ENCODE data around the gene SRR.

GRCh38 chr17:2283302-2283701 is 20.4 kb upstream of the SRR start:
- TF ChIP-seq GATA2 (IDR thresholded peaks at IDR 0.05; ENCODE audit: low read depth, low read length) (no peak), GATA3 (IDR thresholded peaks at IDR 0.05; ENCODE audit: low read depth, low read length) (no peak)

Measured in SH-SY5Y (cell line).